T follicular helper cell (primary cell): ENCODE results near the gene DNAAF1.
"Not testable (repeated sequence)": the region's sequence is repeated elsewhere in the genome, so short reads cannot be mapped to it uniquely, and the experiment has no call there.

Source experiments
- DNase-seq: peaks from one replicate; pipeline ENCODE4 v3.0.0-alpha.2; 2020; ENCODE audit warnings: low read depth

Gene DNAAF1

GRCh38 chr16:84207879-84208278 lies 62.8 kb downstream of the DNAAF1 start:
- DNase-seq = no peak

GRCh38 chr16:84209989-84210388 lies 64.9 kb downstream of the DNAAF1 start:
- no peak for DNase-seq

GRCh38 chr16:84212154-84212553 lies 67.0 kb downstream of the DNAAF1 start:
- DNase-seq = no peak

GRCh38 chr16:84212631-84213030 lies 67.5 kb downstream of the DNAAF1 start:
- no peak for DNase-seq

- DNase-seq = no peak
Observed at GRCh38 chr16:84214451-84215066, 69.5 kb downstream of the DNAAF1 start.

GRCh38 chr16:84215531-84215930 lies 70.4 kb downstream of the DNAAF1 start:
- no peak for DNase-seq

- not testable (repeated sequence) for DNase-seq
Observed at GRCh38 chr16:84216144-84216543, 71.0 kb downstream of the DNAAF1 start.

- no peak for DNase-seq
Observed at GRCh38 chr16:84218176-84218823, 73.2 kb downstream of the DNAAF1 start.

GRCh38 chr16:84218956-84219355 lies 73.8 kb downstream of the DNAAF1 start:
- DNase-seq = no peak

GRCh38 chr16:84220851-84221250 lies 75.7 kb downstream of the DNAAF1 start:
- DNase-seq = no peak

GRCh38 chr16:84223456-84223855 lies 78.3 kb downstream of the DNAAF1 start:
- DNase-seq = no peak

GRCh38 chr16:84224554-84224953 lies 79.4 kb downstream of the DNAAF1 start:
- no peak for DNase-seq

GRCh38 chr16:84225126-84225525 lies 80.0 kb downstream of the DNAAF1 start:
- DNase-seq = no peak

- DNase-seq = no peak
Observed at GRCh38 chr16:84225571-84225970, 80.5 kb downstream of the DNAAF1 start.

GRCh38 chr16:84226026-84226425 lies 80.9 kb downstream of the DNAAF1 start:
- no peak for DNase-seq
